DND-41 (cell line): ENCODE measurements around the gene GUCY2D.

Source experiments
- ATAC-seq: fragments of 200-7000 bp; cut with Tn5 transposase; 3 replicates; pipeline ENCODE4 v1.9.1; 2021; ENCODE audit warnings: low read depth; ENCODE audit not compliant: insufficient read depth
- DNase-seq: peaks from one replicate; pipeline ENCODE4 v3.0.0-alpha.2; 2020
- H2AFZ ChIP-seq: 2 replicates; pipeline ENCODE4 v1.6.0; 2012; ENCODE audit warnings: low read depth, low read length
- H3K27ac ChIP-seq: 2 replicates; pipeline ENCODE4 v1.5.1; 2012; ENCODE audit warnings: low read length, inconsistent platforms
- H3K27me3 ChIP-seq: fragments of 200-600 bp; sonication (generic); 2 replicates; pipeline ENCODE4 v1.6.0; 2012; ENCODE audit warnings: low read length, mild to moderate bottlenecking, inconsistent platforms; ENCODE audit not compliant: insufficient read depth, poor library complexity
- H3K36me3 ChIP-seq: 2 replicates; pipeline ENCODE4 v1.5.1; 2012; ENCODE audit warnings: low read length, inconsistent platforms; ENCODE audit not compliant: insufficient read depth
- H3K4me1 ChIP-seq: 2 replicates; pipeline ENCODE4 v1.5.1; 2012; ENCODE audit warnings: mild to moderate bottlenecking, low read length; ENCODE audit not compliant: insufficient read depth
- H3K4me2 ChIP-seq: 2 replicates; pipeline ENCODE4 v1.6.0; 2012; ENCODE audit warnings: mild to moderate bottlenecking, moderate library complexity, low read length, inconsistent platforms; ENCODE audit not compliant: insufficient read depth
- H3K4me3 ChIP-seq, 2 experiments: fragments of 200-600 bp in 1 of 2; shearing (Covaris generic) in 1 of 2; 2 replicates each; pipeline ENCODE4 v1.5.1; 2012 to 2016; ENCODE audit warnings: inconsistent platforms in 2 of 2, low read length in 2 of 2, mild to moderate bottlenecking in 2 of 2, low read depth in 1 of 2, moderate library complexity in 1 of 2
- H3K79me2 ChIP-seq: 2 replicates; pipeline ENCODE4 v1.6.0; 2012; ENCODE audit warnings: low read length, inconsistent platforms; ENCODE audit not compliant: insufficient read depth
- H3K9ac ChIP-seq: 2 replicates; pipeline ENCODE4 v1.6.0; 2012; ENCODE audit warnings: low read depth, mild to moderate bottlenecking, inconsistent platforms, low read length, moderate library complexity
- H3K9me3 ChIP-seq: 2 replicates; pipeline ENCODE4 v1.5.1; 2012; ENCODE audit warnings: low read length, moderate library complexity, mild to moderate bottlenecking, inconsistent platforms; ENCODE audit not compliant: insufficient read depth, severe bottlenecking
- H4K20me1 ChIP-seq: 2 replicates; pipeline ENCODE4 v1.6.0; 2012; ENCODE audit warnings: low read length; ENCODE audit not compliant: insufficient read depth
- EZH2 ChIP-seq: IDR thresholded peaks from 3 replicates; pipeline ENCODE4 v1.6.1; 2012; ENCODE audit warnings: borderline replicate concordance, low read depth, mild to moderate bottlenecking, moderate library complexity, low read length, inconsistent platforms; ENCODE audit not compliant: severe bottlenecking
- TF ChIP-seq, protein P1 (sequence below): IDR thresholded peaks from 2 replicates; pipeline ENCODE4 v1.5.1; 2012; ENCODE audit warnings: borderline replicate concordance, low read length, moderate library complexity, mild to moderate bottlenecking; ENCODE audit not compliant: poor library complexity, severe bottlenecking; ENCODE audit errors: extremely low read depth

GUCY2D gene

DNA sequence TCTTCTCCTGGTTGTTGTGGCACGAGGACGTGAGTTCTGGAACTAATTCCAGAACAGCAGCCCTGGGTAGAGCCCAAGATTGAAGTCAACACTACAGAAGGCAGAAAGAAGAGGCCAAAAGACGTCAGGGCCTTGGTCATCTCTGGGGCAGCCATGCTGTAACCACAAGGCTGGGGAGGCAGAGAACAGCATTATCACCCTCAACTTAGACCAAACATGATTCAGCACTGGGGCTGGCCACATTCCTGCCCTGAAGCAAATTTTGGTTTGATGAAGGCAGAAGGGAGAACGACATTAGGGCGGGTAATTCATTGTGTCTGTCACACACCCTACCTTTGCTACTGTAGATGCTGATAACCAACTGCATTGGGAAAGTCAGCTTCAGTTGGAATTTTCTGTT lies 26.7 kb downstream of the GUCY2D start:
- H3K27ac ChIP-seq, result no peak overlapping the region
- TF ChIP-seq, protein P1, sequence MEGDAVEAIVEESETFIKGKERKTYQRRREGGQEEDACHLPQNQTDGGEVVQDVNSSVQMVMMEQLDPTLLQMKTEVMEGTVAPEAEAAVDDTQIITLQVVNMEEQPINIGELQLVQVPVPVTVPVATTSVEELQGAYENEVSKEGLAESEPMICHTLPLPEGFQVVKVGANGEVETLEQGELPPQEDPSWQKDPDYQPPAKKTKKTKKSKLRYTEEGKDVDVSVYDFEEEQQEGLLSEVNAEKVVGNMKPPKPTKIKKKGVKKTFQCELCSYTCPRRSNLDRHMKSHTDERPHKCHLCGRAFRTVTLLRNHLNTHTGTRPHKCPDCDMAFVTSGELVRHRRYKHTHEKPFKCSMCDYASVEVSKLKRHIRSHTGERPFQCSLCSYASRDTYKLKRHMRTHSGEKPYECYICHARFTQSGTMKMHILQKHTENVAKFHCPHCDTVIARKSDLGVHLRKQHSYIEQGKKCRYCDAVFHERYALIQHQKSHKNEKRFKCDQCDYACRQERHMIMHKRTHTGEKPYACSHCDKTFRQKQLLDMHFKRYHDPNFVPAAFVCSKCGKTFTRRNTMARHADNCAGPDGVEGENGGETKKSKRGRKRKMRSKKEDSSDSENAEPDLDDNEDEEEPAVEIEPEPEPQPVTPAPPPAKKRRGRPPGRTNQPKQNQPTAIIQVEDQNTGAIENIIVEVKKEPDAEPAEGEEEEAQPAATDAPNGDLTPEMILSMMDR, result no peak
- no peak for TF ChIP-seq EZH2

DNA sequence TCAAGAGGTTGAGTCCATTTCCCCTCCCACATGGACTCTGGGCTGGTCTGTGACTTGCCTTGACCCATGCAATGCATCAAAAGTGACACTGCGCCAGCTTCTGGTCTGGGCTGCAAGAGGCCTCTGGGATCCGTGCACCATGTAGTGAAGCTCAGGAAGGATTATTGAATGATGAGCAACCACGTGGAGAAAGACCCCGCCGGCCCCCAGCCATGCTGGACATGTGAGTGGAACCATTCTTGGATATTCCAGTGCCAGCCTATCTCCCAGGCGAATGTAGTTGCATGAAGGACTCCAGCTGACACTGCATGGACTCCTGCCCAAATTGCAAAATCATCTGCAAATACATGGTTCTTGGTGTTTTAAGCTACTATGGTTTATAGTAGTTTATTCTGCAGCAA lies 28.8 kb downstream of the GUCY2D start:
- ATAC-seq (no peak), DNase-seq (no peak)
- Histone ChIP-seq H3K9me3 (no peaks in the 10 kb centered on the region), H4K20me1 (no peaks in the 10 kb centered on the region), H3K79me2 (no peaks in the 10 kb centered on the region), H3K9ac (no peak overlapping the region), H3K27ac (no peak overlapping the region), H3K4me2 (no peak overlapping the region), H3K4me1 (no peaks in the 10 kb centered on the region), H2AFZ (no peak overlapping the region), H3K27me3 (peaks cover 30% of the 10 kb centered on the region), H3K36me3 (no peaks in the 10 kb centered on the region), H3K4me3 (no peak overlapping the region)
- TF ChIP-seq EZH2, result no peak

More for the DNA sequence above, 26.7 kb downstream of the GUCY2D start:
- H3K27me3 ChIP-seq, result peaks cover 28% of the 10 kb centered on the region
- no peaks in the 10 kb centered on the region for H3K9me3 ChIP-seq
- H3K4me3 ChIP-seq, result no peak overlapping the region
- ATAC-seq (no peak), DNase-seq (no peak)
- H2AFZ ChIP-seq, result no peak overlapping the region
- no peaks in the 10 kb centered on the region for H3K79me2 ChIP-seq
- no peaks in the 10 kb centered on the region for H3K4me1 ChIP-seq
- no peak overlapping the region for H3K4me2 ChIP-seq
- no peaks in the 10 kb centered on the region for H3K36me3 ChIP-seq
- H3K9ac ChIP-seq, result no peak overlapping the region
- no peaks in the 10 kb centered on the region for H4K20me1 ChIP-seq

DNA sequence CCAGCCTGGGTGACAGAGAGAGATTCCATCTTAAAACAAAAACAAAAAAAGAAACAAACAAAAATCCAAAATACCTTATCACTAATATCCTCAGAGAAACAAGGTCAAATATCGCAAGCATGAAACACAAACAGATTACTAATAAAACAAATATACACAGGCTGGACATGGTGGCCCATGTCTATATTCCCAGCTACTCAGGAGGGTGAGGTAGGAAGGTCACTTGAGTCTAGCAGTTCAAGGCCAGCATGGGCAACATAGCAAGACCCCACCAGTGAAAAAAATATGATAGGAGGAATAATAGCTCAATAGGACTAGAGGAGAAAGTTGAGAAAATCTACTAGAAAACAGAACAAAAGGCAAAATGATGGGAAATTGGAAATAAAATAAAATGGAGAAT lies 29.5 kb downstream of the GUCY2D start:
- Histone ChIP-seq H3K36me3 (no peaks in the 10 kb centered on the region), H3K9ac (no peak overlapping the region), H3K27me3 (peaks cover 30% of the 10 kb centered on the region), H3K4me1 (no peaks in the 10 kb centered on the region), H3K79me2 (no peaks in the 10 kb centered on the region), H3K4me2 (no peak overlapping the region), H3K4me3 (no peak overlapping the region), H4K20me1 (no peaks in the 10 kb centered on the region), H3K9me3 (no peaks in the 10 kb centered on the region), H2AFZ (no peak overlapping the region), H3K27ac (no peak overlapping the region)
- DNase-seq, result no peak
- ATAC-seq, result no peak
- TF ChIP-seq EZH2, result no peak
- TF ChIP-seq, protein P1, result no peak

DNA sequence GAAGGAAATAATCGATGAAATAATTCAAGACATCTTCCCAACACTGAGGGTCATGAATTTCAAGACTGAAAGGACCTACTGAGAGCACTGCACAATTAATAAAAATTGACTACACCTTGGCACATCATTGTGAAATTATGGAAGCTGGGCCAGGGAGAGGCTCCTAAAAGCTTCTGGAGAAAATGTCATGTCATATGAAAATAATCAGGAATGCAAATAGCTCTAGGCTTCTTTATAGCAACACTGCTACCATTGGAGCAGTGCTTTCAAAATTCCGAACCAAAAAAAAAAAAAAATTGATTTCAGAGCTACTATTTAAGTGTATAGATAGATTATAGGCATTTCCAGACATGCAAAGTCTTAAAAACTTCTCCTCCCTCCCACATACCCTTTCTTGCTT lies 30.0 kb downstream of the GUCY2D start:
- no peak overlapping the region for H3K9ac ChIP-seq
- H3K4me1 ChIP-seq, result no peaks in the 10 kb centered on the region
- no peak overlapping the region for H3K4me2 ChIP-seq
- no peak overlapping the region for H3K27ac ChIP-seq
- no peak overlapping the region for H3K4me3 ChIP-seq
- no peaks in the 10 kb centered on the region for H3K9me3 ChIP-seq
- ATAC-seq (no peak), DNase-seq (no peak)
- H3K79me2 ChIP-seq, result no peaks in the 10 kb centered on the region
- no peaks in the 10 kb centered on the region for H3K36me3 ChIP-seq
- peaks cover 25% of the 10 kb centered on the region for H3K27me3 ChIP-seq
- no peak overlapping the region for H2AFZ ChIP-seq
- TF ChIP-seq, protein P1, result no peak
- TF ChIP-seq EZH2, result no peak
- H4K20me1 ChIP-seq, result no peaks in the 10 kb centered on the region
